GM12873 (cell line): ENCODE measurements around the gene CD3E.

ENCODE experiments used
- TF ChIP-seq, protein P1 (sequence below): IDR thresholded peaks from 2 replicates; pipeline ENCODE4 v1.5.1; 2012; ENCODE audit warnings: low read depth, mild to moderate bottlenecking, moderate library complexity, low read length, control low read depth; ENCODE audit not compliant: insufficient read depth; ENCODE audit errors: missing control alignments

CD3E gene

DNA sequence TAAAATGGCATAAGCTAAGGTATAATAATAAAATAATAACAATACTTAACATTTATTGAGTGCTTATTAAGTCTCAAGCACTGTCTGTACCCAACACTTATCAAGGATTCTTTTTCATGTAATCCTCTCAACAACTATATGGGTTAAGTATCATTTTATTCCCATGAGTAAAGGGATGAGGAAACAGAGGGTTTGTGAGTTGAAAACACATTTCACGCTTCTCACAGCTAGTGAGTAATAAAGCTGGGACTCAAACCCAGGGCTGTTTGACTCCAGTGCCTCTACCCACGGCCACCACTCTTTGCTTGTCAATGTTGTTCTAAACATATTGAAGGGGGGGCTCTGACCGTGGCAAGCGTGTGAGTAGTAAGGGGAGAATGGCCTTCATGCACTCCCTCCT is 8.7 kb downstream of the CD3E start:
- TF ChIP-seq, protein P1, sequence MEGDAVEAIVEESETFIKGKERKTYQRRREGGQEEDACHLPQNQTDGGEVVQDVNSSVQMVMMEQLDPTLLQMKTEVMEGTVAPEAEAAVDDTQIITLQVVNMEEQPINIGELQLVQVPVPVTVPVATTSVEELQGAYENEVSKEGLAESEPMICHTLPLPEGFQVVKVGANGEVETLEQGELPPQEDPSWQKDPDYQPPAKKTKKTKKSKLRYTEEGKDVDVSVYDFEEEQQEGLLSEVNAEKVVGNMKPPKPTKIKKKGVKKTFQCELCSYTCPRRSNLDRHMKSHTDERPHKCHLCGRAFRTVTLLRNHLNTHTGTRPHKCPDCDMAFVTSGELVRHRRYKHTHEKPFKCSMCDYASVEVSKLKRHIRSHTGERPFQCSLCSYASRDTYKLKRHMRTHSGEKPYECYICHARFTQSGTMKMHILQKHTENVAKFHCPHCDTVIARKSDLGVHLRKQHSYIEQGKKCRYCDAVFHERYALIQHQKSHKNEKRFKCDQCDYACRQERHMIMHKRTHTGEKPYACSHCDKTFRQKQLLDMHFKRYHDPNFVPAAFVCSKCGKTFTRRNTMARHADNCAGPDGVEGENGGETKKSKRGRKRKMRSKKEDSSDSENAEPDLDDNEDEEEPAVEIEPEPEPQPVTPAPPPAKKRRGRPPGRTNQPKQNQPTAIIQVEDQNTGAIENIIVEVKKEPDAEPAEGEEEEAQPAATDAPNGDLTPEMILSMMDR = no peak

DNA sequence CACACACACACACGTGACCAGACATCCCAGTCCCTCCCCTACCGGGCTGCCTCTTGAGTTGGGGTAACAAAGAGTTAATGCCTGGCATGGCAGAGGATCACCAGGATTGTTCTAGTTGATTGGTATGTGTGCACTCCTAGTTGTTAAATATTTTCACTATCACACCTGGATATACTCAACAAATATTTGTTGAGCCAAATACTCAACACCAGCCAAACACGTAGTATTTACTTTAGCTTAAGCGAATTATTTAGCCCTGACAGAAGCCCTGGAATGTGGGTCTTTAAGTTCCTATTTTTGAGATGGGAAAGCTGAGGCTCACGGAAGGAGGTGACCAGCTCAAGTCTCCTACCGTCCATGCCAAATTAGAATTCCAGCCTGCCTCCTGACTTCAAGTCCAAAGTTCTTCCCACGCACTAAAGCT is 10.5 kb downstream of the CD3E start:
- TF ChIP-seq, protein P1 = no peak

DNA sequence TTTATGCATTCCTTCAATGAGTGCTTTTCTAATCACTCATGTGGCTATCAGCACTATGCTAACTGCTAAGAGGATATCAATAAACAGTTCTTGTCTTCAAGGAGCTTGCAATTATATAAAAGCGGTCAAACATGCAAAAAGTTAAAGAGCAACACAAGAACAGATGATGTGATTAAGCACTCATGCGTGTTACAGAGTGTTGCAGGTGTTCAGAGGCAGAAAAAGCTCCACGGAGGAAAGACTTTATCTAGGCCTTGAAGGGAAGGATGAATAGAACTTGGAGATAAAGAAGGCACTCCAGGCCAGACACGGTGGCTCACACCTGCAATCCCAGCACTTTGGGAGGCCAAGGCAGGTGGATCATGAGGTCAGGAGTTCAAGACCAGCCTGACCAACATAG is 13.6 kb downstream of the CD3E start:
- TF ChIP-seq, protein P1 = no peak

DNA sequence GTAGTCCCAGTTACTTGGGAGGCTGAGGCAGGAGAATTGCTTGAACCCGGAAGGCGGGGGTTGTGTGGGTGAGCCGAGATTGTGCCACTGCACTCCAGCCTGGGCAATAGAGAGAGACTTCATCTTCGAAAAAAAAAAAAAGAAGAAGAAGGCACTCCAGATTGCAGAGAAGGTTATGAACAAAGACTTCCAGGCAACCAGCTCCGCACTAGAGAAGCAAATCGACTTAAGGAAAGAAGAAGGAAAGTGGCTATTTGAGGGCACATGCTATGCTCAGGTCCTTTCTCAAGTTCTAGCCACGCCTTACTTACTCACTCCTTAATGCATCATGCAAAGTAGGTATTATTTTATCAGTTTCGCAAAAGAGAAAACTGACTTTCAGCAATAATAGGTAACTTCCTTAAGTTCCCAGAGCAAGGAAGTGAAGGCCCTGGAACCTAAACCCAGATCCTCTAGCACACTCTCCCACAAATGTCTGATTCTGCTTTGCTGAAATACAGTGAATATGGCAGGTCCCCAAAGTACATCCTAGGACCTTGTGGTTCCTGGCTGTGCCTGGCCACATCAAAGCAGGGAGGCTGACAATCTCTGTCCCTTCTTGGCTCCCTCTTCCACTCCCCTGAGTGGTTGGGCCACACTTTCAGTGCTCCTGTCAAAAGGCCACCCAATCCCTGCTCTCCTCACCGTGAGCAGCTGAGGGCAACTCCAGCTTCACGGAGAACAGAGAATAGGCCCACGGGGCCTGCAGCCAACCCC is 14.2 kb downstream of the CD3E start:
- TF ChIP-seq, protein P1 = no peak

DNA sequence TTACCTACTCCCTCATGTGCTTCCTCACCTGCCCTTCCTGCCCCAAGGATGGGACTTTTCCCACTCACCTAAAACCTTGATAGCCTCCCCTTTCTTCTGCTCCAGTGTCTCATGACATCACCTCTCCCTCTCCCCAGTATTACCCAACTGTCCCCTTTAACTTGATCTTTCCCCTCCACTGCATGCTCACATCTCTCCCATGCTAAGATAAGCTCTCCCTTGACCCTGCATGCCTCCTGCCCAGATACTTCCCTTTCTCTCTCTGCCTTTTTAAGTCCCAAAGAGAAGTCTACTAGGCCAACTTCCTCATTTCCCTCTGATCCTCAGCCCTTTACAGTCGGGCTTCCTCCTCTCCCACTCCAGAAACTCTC is 14.8 kb downstream of the CD3E start:
- TF ChIP-seq, protein P1 = no peak

DNA sequence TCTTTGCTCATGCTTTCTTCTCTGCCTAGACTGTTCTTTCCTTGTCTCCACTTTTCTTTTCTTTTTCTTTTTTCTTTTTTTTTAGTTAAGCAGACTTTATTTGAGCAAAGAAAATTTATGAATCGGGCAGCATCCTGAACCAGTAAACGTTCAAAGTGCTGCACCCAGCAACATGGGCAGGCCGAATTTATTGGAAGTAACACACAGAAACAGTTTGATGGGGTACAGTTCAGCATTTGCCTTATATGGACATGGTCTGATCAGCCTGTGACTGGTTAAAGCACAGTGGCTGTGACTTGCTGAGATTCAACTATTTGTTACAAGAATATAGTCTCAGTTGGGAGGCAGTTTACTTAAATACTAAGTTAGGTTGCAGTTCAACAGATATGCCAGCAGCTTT is 16.0 kb downstream of the CD3E start:
- TF ChIP-seq, protein P1 = no peak

DNA sequence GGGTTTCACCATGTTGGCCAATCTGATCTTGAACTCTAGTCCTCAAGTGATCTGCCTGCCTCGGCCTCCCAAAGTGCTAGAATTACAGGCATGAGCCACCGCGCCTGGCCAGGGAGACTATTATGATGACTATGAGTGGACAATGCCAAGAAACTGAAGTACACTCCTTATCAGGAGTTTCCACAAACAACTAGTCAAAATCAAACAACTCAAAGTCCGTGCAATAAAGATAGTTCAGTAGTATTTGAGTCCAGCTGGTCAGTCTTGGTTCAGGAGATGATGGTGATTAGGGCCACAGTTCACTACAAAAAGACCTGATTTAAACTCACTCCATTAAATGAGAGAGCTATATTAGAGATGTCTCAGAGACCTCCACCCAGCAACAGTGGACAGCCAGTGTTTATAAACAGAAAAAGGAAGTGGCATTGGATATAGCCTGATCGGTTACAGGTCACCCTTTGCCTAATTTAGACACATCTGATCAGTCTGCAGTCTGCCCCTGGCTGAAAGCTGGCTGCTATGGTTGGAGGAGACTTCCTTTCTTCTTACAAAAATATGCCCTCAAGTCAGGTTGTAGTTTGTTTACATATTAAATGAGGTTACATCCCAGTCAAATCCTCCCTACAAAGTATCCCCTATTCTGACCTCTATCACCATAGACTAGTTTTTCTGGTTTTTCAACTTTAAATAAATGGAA is 17.0 kb downstream of the CD3E start:
- TF ChIP-seq, protein P1 = no peak
